GM13977 (cell line): ENCODE results near the gene CPLX3.

Experiments used
- DNase-seq: peaks from one replicate; pipeline ENCODE4 v3.0.0; 2012; ENCODE audit warnings: low spot score
- in situ Hi-C: fragments of 300-500 bp; cut with MboI; formaldehyde crosslinking; loops from one replicate; pipeline ENCODE4 v1.12.0; 2022; ENCODE audit warnings: low sequenced_read_pairs, low pct_unique_long_range_greater_than_20kb, mixed read lengths, inconsistent platforms; ENCODE audit not compliant: unreplicated experiment
- TF ChIP-seq, protein P1 (sequence below): IDR thresholded peaks from 2 replicates; pipeline ENCODE4 v1.5.1; 2012; ENCODE audit warnings: mild to moderate bottlenecking, control low read depth; ENCODE audit not compliant: insufficient read depth; ENCODE audit errors: extremely low read depth, missing control alignments

CPLX3 gene

DNA sequence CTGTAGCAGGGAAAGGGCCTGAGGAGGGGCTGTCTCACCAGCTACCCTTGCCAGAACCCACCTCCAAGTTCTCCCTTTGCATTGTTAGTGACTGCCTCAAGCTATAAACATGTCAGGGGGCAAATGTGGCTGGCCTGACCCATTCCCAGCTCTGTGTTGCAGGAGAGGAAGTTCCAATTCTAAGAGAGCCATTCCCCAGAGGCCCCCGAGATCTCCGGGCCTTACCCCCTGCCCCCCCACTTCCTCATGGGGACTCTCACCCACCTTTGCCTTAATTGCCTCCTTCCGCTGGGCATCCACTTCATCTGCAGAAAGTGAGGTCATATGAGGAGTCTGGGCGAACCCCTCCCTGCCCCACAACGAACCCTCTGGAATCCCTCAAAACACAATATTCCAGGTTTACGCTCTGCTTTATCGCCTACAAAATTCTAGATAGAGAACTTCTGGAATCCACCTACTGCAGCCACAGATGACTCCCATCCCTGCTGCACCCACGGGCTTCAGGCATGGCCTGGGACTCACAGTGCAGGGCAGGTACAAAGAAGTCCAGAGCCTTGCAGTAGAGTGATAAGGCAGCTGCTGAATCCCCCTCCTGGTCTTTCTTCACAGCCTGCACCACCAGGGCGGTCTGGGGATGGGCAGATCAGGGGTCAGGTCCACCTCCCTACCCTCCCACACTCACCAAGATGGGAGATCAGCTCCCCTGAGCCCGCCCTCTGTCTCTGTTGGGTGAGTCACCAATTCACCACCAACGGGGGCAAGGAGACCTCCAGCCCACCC is 12.5 kb downstream of the CPLX3 start:
- TF ChIP-seq, protein P1, sequence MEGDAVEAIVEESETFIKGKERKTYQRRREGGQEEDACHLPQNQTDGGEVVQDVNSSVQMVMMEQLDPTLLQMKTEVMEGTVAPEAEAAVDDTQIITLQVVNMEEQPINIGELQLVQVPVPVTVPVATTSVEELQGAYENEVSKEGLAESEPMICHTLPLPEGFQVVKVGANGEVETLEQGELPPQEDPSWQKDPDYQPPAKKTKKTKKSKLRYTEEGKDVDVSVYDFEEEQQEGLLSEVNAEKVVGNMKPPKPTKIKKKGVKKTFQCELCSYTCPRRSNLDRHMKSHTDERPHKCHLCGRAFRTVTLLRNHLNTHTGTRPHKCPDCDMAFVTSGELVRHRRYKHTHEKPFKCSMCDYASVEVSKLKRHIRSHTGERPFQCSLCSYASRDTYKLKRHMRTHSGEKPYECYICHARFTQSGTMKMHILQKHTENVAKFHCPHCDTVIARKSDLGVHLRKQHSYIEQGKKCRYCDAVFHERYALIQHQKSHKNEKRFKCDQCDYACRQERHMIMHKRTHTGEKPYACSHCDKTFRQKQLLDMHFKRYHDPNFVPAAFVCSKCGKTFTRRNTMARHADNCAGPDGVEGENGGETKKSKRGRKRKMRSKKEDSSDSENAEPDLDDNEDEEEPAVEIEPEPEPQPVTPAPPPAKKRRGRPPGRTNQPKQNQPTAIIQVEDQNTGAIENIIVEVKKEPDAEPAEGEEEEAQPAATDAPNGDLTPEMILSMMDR = no peak
- DNase-seq = no peak
- in situ Hi-C loops = no loop called here

- DNase-seq = no peak
- TF ChIP-seq, protein P1 = peak; percentile 30
- in situ Hi-C loops = no loop called here
These were observed 13.3 kb downstream of the CPLX3 start for GRCh38 chr15:74839526-74840395.

GRCh38 chr15:74840851-74841775 is 14.7 kb downstream of the CPLX3 start:
- TF ChIP-seq, protein P1 = no peak
- in situ Hi-C loops = no loop called here
- DNase-seq = no peak

GRCh38 chr15:74841891-74842373 is 15.5 kb downstream of the CPLX3 start:
- DNase-seq = no peak
- TF ChIP-seq, protein P1 = no peak
- in situ Hi-C loops = no loop called here

GRCh38 chr15:74842581-74843444 is 16.4 kb downstream of the CPLX3 start, which contains the start of gene ULK3:
ULK3 (minus strand) TSS chr15:74843156; CDS start chr15:74843105, 51 bp downstream.
- in situ Hi-C loops = no loop called here
- peak; percentile 99 for DNase-seq
- TF ChIP-seq, protein P1 = peak; percentile 84
